Measurements from ENCODE around the gene MPEG1.

DNA sequence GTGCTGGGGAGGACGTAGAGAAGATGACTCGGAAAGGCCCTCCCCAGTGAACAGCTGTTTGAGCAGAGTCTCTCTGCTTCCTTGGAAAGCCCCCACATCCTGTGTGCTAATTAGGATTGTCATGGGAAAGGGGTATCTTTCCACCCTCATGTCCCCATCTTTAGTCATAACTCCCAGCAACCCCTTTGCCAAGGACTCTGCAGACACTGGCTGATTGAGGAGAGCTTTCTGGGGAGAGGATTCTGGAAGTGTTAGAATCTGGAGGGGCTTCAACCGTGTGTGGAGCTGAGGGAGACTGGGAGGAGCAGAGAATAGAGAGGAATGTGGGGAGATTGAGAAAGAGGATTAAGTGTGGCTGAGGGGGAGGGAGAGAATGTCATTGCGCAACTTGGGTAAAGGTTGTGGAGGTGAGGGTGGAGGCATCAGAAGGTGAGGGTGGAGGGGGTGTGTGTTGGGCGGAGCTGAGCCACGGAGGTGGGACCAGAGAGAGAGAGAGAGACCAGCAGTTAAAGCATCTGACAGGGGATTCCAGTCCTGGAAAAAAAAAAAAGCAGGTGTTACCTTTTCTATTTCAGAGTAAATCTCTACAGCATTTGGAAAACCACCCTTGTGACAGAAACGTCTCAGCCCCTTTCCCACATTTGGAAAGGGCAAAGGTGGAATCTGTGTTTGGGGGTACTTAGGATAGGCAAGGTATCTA is 38.6 kb downstream of the MPEG1 start:
- TF ChIP-seq, protein P1, sequence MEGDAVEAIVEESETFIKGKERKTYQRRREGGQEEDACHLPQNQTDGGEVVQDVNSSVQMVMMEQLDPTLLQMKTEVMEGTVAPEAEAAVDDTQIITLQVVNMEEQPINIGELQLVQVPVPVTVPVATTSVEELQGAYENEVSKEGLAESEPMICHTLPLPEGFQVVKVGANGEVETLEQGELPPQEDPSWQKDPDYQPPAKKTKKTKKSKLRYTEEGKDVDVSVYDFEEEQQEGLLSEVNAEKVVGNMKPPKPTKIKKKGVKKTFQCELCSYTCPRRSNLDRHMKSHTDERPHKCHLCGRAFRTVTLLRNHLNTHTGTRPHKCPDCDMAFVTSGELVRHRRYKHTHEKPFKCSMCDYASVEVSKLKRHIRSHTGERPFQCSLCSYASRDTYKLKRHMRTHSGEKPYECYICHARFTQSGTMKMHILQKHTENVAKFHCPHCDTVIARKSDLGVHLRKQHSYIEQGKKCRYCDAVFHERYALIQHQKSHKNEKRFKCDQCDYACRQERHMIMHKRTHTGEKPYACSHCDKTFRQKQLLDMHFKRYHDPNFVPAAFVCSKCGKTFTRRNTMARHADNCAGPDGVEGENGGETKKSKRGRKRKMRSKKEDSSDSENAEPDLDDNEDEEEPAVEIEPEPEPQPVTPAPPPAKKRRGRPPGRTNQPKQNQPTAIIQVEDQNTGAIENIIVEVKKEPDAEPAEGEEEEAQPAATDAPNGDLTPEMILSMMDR (IDR thresholded peaks at IDR 0.05), result no peak
- TF ChIP-seq POLR2AphosphoS5 (IDR thresholded peaks at IDR 0.05) (peak; percentile 32), EP300 (IDR thresholded peaks at IDR 0.05) (no peak), POLR2A (IDR thresholded peaks at IDR 0.05) (no peak)
